Measurements from ENCODE around the gene CDH4.

The CDH4 gene

DNA sequence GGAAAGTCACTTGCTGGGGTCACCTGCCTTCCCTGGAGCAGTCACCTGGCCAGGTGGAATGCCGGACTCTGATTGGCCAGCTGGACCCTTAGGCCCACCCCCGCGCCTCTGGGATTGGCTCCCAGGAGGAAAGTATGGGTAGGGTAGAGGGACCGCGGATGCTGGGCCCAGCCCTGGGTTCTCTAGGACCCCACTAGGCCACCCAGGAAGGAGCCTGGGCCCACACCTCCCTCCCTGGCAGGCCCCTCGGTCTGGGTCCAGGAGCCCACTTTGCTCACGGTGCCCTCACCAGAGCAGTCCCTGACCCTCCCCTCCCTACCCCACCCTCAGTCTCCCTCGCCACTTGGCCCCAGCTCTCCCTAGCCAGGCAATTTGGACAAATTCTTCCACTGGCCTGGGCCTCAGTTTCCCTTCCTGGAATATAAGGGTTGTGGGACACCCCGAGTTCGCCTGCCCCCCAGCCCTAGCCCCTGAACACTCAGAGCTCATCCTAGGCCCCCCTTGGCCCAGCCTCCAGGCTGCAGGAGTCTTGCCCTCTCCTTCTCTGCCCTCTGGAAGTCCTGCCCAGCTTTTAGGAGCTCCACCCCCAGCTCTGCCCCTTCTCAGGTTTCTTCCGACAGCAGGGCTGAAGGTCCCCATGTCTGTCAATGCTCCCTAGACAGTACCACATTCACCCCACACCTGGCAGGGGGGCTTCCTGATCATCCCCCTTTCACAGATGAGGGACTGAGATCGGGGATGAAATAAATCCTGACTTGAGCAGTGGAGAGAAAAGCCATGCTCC lies 514.0 kb downstream of the CDH4 start:
- no peaks in the 10 kb centered on the region for H3K36me3 ChIP-seq (ENCODE audit: control insufficient read depth, insufficient read depth, low read length)
- no peak overlapping the region for H3K27ac ChIP-seq (ENCODE audit: low read depth, low read length)
- no peak overlapping the region for H3K9ac ChIP-seq (ENCODE audit: low read depth, low read length)
- no peaks in the 10 kb centered on the region for H3K27me3 ChIP-seq (ENCODE audit: control insufficient read depth, insufficient read depth, low read length)
- H3K4me1 ChIP-seq (ENCODE audit: control insufficient read depth, insufficient read depth, low read length): no peaks in the 10 kb centered on the region
- H3K4me3 ChIP-seq (ENCODE audit: low read depth, low read length): no peak overlapping the region
- H3K9me3 ChIP-seq (ENCODE audit: control insufficient read depth, insufficient read depth, low read length): no peaks in the 10 kb centered on the region

DNA sequence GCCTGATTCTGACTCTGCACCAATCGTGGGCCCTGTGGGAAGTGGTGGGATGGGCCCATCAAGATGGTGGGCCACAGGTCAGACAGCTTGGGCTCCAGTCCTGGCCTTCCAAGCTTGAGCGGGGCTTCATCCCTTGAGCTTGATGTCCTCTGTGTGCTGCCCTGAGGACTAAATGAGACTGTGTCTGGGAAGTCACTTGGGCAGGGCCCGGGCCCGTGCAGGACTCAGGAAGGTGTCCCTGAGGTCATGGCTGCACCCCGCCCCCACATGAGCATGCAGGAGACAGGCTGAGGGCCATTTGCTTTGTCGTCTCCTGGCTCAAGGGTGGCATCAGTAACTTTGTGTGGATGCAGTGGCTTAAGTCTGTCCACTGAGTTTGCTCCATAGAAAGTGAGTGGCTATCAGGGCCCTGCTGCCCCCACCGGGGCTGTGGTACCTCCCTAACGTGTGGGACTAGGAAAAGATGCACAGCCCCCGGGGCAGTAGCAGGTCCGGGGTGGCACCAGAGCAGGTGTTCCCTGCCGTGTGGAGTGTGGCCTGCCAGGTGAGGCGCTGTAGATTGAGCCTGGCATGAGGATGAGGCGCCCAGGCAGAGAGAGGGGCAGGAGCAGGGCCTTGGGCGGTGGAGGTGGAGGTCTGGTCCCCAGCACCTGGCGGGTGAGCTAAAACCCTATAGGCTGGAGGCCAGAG lies 515.0 kb downstream of the CDH4 start:
- Histone ChIP-seq H3K36me3 (ENCODE audit: control insufficient read depth, insufficient read depth, low read length) (no peaks in the 10 kb centered on the region), H3K27me3 (ENCODE audit: control insufficient read depth, insufficient read depth, low read length) (no peaks in the 10 kb centered on the region), H3K4me3 (ENCODE audit: low read depth, low read length) (no peak overlapping the region), H3K9ac (ENCODE audit: low read depth, low read length) (no peak overlapping the region), H3K27ac (ENCODE audit: low read depth, low read length) (no peak overlapping the region), H3K9me3 (ENCODE audit: control insufficient read depth, insufficient read depth, low read length) (no peaks in the 10 kb centered on the region), H3K4me1 (ENCODE audit: control insufficient read depth, insufficient read depth, low read length) (no peaks in the 10 kb centered on the region)

DNA sequence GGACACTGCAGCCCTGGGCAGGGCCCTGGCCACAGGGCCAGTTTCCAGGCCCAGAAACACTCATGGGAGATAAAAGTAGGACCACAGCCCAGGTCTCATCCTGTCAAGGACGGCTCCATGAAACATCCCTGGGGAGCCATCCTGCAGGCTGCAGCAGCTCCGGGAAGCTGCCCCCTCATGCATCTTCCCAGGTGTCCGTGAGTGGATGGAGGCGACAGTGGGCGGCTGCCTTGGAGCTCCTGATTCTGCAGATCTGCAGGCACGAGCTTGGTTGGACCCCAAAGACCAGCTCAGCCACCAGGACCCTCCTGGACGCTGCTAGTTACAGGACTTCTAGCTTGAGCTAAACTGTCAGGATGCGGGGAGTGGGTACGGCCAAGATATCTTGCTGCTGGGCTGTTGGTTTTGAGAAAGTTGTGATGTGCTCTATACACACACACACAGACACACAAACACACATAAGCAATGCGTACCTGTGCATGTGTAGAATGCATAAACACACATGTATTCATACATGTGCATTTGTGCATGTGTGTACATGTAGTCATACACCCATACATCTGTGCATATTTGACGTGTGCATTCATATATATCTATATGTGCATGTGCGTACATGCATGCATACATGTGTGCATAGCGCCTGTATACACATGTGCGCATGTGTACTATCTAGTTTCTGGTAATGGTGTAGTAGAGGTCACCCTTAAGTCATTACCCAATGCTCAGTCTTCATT lies 515.9 kb downstream of the CDH4 start:
- H3K9ac ChIP-seq (ENCODE audit: low read depth, low read length): no peak overlapping the region
- no peaks in the 10 kb centered on the region for H3K27me3 ChIP-seq (ENCODE audit: control insufficient read depth, insufficient read depth, low read length)
- H3K36me3 ChIP-seq (ENCODE audit: control insufficient read depth, insufficient read depth, low read length): no peaks in the 10 kb centered on the region
- H3K4me1 ChIP-seq (ENCODE audit: control insufficient read depth, insufficient read depth, low read length): no peaks in the 10 kb centered on the region
- H3K4me3 ChIP-seq (ENCODE audit: low read depth, low read length): no peak overlapping the region
- no peaks in the 10 kb centered on the region for H3K9me3 ChIP-seq (ENCODE audit: control insufficient read depth, insufficient read depth, low read length)
- no peak overlapping the region for H3K27ac ChIP-seq (ENCODE audit: low read depth, low read length)

DNA sequence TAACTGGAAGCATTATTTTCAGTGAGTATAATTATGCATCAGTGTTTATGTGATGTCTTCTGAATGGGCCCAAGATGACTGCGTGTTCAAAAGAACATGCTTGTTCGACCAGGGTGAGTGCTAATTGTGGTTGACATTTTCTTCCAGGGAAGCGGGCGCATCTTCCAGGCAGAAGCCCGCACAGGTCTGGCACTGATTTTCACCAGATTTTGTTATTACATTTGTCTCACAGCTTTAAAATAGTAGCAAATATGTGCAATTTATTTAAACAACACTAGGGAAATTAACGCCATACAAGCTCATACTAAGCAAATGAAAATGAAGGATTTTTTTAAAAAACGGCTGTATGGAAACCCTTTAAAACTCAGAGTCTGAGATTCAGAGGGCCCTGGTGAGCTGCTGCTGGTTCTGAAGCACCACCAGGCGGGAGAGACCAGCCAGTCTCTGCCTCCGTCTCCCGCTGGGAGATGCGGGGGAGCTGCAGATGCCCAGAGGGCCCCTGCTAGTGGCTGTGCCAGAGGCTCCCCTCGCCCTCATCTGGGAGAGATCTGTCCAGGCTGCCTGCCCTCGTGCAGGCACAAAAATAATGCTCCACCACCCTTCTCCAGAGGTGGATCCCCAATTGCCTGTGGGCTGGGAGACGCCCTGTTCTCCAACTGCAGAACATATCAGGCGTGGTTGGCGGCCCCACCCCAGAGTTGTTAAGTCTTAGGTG lies 516.7 kb downstream of the CDH4 start:
- Histone ChIP-seq H3K27ac (ENCODE audit: low read depth, low read length) (no peak overlapping the region), H3K9ac (ENCODE audit: low read depth, low read length) (no peak overlapping the region), H3K27me3 (ENCODE audit: control insufficient read depth, insufficient read depth, low read length) (no peaks in the 10 kb centered on the region), H3K36me3 (ENCODE audit: control insufficient read depth, insufficient read depth, low read length) (no peaks in the 10 kb centered on the region), H3K4me1 (ENCODE audit: control insufficient read depth, insufficient read depth, low read length) (no peaks in the 10 kb centered on the region), H3K9me3 (ENCODE audit: control insufficient read depth, insufficient read depth, low read length) (no peaks in the 10 kb centered on the region), H3K4me3 (ENCODE audit: low read depth, low read length) (no peak overlapping the region)

GRCh38 chr20:61769286-61769832 lies 517.3 kb downstream of the CDH4 start:
- H3K9me3 ChIP-seq (ENCODE audit: control insufficient read depth, insufficient read depth, low read length): no peaks in the 10 kb centered on the region
- no peaks in the 10 kb centered on the region for H3K27me3 ChIP-seq (ENCODE audit: control insufficient read depth, insufficient read depth, low read length)
- no peaks in the 10 kb centered on the region for H3K4me1 ChIP-seq (ENCODE audit: control insufficient read depth, insufficient read depth, low read length)
- no peak overlapping the region for H3K9ac ChIP-seq (ENCODE audit: low read depth, low read length)
- H3K4me3 ChIP-seq (ENCODE audit: low read depth, low read length): no peak overlapping the region
- H3K36me3 ChIP-seq (ENCODE audit: control insufficient read depth, insufficient read depth, low read length): no peaks in the 10 kb centered on the region
- H3K27ac ChIP-seq (ENCODE audit: low read depth, low read length): no peak overlapping the region

GRCh38 chr20:61770113-61770585 lies 518.1 kb downstream of the CDH4 start:
- no peak overlapping the region for H3K27ac ChIP-seq (ENCODE audit: low read depth, low read length)
- H3K9ac ChIP-seq (ENCODE audit: low read depth, low read length): no peak overlapping the region
- no peaks in the 10 kb centered on the region for H3K36me3 ChIP-seq (ENCODE audit: control insufficient read depth, insufficient read depth, low read length)
- no peak overlapping the region for H3K4me3 ChIP-seq (ENCODE audit: low read depth, low read length)
- no peaks in the 10 kb centered on the region for H3K9me3 ChIP-seq (ENCODE audit: control insufficient read depth, insufficient read depth, low read length)
- H3K27me3 ChIP-seq (ENCODE audit: control insufficient read depth, insufficient read depth, low read length): no peaks in the 10 kb centered on the region
- no peaks in the 10 kb centered on the region for H3K4me1 ChIP-seq (ENCODE audit: control insufficient read depth, insufficient read depth, low read length)

- Histone ChIP-seq H3K4me3 (ENCODE audit: low read depth, low read length) (no peak overlapping the region), H3K9me3 (ENCODE audit: control insufficient read depth, insufficient read depth, low read length) (no peaks in the 10 kb centered on the region), H3K4me1 (ENCODE audit: control insufficient read depth, insufficient read depth, low read length) (no peaks in the 10 kb centered on the region), H3K27me3 (ENCODE audit: control insufficient read depth, insufficient read depth, low read length) (no peaks in the 10 kb centered on the region; the same call in 1 of the 2 replicates), H3K9ac (ENCODE audit: low read depth, low read length) (no peak overlapping the region), H3K27ac (ENCODE audit: low read depth, low read length) (no peak overlapping the region), H3K36me3 (ENCODE audit: control insufficient read depth, insufficient read depth, low read length) (no peaks in the 10 kb centered on the region)
These were observed 519.8 kb downstream of the CDH4 start for GRCh38 chr20:61771805-61772350.

DNA sequence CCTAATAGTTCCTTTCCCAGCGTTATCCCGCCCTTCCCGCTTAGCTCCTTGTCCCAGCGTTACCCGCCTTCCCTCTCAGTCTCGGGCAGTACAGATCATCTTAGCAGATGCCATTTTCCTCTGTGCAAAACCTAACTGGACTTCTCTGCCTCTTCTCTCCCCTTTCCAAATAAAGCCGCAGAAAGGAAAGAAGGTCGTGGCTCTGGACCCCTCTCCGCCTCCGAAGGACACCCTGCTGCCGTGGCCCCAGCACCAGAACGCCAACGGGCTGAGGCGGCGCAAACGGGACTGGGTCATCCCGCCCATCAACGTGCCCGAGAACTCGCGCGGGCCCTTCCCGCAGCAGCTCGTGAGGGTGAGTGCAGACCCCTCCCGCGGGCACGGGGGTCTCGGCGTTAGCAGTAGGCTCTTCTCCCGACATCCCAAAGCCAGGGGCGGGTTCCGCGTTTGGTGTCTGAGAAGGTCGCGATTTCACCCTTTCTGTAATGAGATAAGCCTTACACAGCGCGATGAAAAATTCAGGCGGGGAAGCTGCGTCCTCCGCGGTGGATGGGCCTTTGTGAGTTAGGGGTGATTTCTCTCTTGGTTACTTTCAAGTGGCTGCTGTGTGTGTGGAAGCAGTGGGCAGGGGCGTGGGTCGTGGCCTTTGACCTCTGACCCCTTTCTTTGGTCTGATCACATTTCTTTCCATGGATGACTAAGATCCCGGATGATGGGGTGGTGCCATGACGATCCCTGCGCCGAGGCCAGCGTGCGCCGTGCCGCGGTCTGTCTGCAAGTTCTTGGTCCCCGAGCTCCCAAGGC lies 521.0 kb downstream of the CDH4 start:
- no peaks in the 10 kb centered on the region for H3K4me1 ChIP-seq (ENCODE audit: control insufficient read depth, insufficient read depth, low read length)
- no peak overlapping the region for H3K9ac ChIP-seq (ENCODE audit: low read depth, low read length)
- H3K36me3 ChIP-seq (ENCODE audit: control insufficient read depth, insufficient read depth, low read length): no peaks in the 10 kb centered on the region
- H3K27ac ChIP-seq (ENCODE audit: low read depth, low read length): no peak overlapping the region
- H3K27me3 ChIP-seq (ENCODE audit: control insufficient read depth, insufficient read depth, low read length): no peaks in the 10 kb centered on the region; the same call in 1 of the 2 replicates
- H3K9me3 ChIP-seq (ENCODE audit: control insufficient read depth, insufficient read depth, low read length): no peaks in the 10 kb centered on the region
- no peak overlapping the region for H3K4me3 ChIP-seq (ENCODE audit: low read depth, low read length)

DNA sequence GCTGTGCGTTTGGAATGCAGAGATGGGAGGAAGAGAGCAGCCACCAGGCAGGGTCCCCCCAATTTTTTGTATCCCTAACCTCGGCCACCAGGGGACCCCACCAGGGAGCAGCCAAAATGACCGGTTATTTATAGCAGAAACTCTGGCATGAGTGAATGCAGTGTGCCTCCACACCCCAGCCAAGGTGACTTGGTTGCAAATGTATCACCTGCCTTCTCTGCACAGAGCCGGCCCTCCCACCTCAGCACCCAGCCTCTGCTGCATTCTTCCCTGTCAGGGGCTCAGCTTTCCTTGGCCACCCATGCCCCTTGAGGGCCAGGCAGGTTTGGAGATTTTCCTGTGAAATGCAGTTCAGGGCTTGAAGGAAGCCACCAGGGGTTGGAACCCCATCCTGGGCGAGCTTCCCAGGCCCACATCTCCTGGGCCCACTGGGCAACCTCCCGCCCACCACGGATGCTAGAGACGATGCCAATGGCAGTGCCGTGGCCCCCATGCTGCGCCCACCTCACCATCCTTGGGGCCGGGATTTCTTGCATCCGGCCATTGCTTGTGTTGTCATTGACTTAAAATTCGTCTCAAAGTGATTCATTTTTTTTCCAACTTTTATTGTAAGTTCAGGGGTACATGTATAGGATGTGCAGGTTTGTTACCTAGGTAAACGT lies 522.0 kb downstream of the CDH4 start:
- Histone ChIP-seq H3K9ac (ENCODE audit: low read depth, low read length) (no peak overlapping the region), H3K27me3 (ENCODE audit: control insufficient read depth, insufficient read depth, low read length) (no peaks in the 10 kb centered on the region; the same call in 1 of the 2 replicates), H3K27ac (ENCODE audit: low read depth, low read length) (no peak overlapping the region), H3K36me3 (ENCODE audit: control insufficient read depth, insufficient read depth, low read length) (no peaks in the 10 kb centered on the region), H3K4me1 (ENCODE audit: control insufficient read depth, insufficient read depth, low read length) (no peaks in the 10 kb centered on the region), H3K9me3 (ENCODE audit: control insufficient read depth, insufficient read depth, low read length) (no peaks in the 10 kb centered on the region), H3K4me3 (ENCODE audit: low read depth, low read length) (no peak overlapping the region)
